Sigmoid colon (tissue), 4 donors: ENCODE data around the gene OR1E1.
"Not testable (repeated sequence)": the region's sequence is repeated elsewhere in the genome, so short reads cannot be mapped to it uniquely, and the experiment has no call there.

Experiments used
- POLR2A ChIP-seq, 2 donors: fragments of 450-650 bp; IDR thresholded peaks; one replicate each; pipeline ENCODE4 v1.6.1; 2016; ENCODE audit warnings: antibody characterized with exemption in 2 of 2, mild to moderate bottlenecking in 2 of 2, moderate library complexity in 2 of 2
- POLR2AphosphoS5 ChIP-seq, 4 donors: sonication (generic); formaldehyde crosslinking; IDR thresholded peaks; one replicate each; pipeline ENCODE4 v1.6.1; 2017; ENCODE audit warnings: antibody characterized with exemption in 4 of 4
- TF ChIP-seq, protein P1 (sequence below), 4 experiments: fragments of 450-650 bp in 3 of 4; fragments of 200-600 bp in 1 of 4; IDR thresholded peaks; one replicate each; pipeline ENCODE4 v1.5.1; 2016 to 2019; ENCODE audit warnings: antibody characterized with exemption in 4 of 4, mild to moderate bottlenecking in 3 of 4, moderate library complexity in 2 of 4

DNA sequence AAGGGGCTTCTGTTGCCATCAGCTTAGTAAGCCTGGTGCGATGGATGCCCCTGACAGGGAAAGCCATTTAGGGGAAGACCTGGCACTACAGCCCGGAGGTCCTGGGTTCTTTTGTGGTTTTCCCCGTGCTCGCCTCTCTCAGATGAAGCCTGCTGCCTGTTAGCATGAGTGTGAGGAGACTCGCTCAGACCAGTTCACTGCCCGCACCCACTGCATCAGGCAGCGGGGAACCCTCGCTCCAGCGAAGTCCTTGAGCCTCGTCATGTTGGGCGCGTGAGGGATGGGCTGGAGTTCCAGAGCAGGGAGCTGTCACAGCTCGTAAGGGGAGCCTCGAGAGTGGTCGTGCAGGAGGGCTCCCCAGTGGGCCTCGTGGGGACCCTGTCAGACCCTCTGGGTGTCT lies 14.0 kb upstream of the OR1E1 start:
- TF ChIP-seq POLR2AphosphoS5, POLR2A (IDR thresholded peaks at IDR 0.05): not testable (repeated sequence)
- TF ChIP-seq, protein P1, sequence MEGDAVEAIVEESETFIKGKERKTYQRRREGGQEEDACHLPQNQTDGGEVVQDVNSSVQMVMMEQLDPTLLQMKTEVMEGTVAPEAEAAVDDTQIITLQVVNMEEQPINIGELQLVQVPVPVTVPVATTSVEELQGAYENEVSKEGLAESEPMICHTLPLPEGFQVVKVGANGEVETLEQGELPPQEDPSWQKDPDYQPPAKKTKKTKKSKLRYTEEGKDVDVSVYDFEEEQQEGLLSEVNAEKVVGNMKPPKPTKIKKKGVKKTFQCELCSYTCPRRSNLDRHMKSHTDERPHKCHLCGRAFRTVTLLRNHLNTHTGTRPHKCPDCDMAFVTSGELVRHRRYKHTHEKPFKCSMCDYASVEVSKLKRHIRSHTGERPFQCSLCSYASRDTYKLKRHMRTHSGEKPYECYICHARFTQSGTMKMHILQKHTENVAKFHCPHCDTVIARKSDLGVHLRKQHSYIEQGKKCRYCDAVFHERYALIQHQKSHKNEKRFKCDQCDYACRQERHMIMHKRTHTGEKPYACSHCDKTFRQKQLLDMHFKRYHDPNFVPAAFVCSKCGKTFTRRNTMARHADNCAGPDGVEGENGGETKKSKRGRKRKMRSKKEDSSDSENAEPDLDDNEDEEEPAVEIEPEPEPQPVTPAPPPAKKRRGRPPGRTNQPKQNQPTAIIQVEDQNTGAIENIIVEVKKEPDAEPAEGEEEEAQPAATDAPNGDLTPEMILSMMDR (IDR thresholded peaks at IDR 0.05), result not testable (repeated sequence)
